GM12878 (cell line): ENCODE data around the gene SASH3. TPM values are rescaled to one million over a fixed set of nuclear protein-coding genes. Genes with fewer than 3 reads are reported as not detected.

Experiments used
- ATAC-seq: fragments of 200-7000 bp; cut with Tn5 transposase; 3 replicates; pipeline ENCODE4 v1.9.1; 2020; ENCODE audit warnings: mild to moderate bottlenecking, moderate library complexity
- BruUV-seq: library from RNA; stranded (reverse); fragments of 400-500 nt; replicated peaks from 2 replicates; lab custom pipeline; 2021; lab: Mats Ljungman, UMichigan
- CTCF ChIA-PET: fragments of 300-600 bp; sonication (Branson Sonifier 250); formaldehyde crosslinking; extraction: SDS; loops from one replicate; lab custom pipeline; 2021; ENCODE audit warnings: inconsistent platforms; lab: Yijun Ruan, JAX
- POLR2A ChIA-PET: fragments of 350-600 bp; formaldehyde crosslinking; extraction: SDS; loops from one replicate; lab custom pipeline; 2021; ENCODE audit warnings: inconsistent platforms; lab: Charles Lee
- RAD21 ChIA-PET: fragments of 300-600 bp; sonication (Branson Sonifier 250); formaldehyde crosslinking; loops from one replicate; lab custom pipeline; 2023; ENCODE audit warnings: antibody characterized with exemption; ENCODE audit not compliant: unreplicated experiment; lab: Charles Lee
- SMC1A ChIA-PET: fragments of 300-600 bp; sonication (Branson Sonifier 250); formaldehyde crosslinking; loops from one replicate; lab custom pipeline; 2023; ENCODE audit not compliant: unreplicated experiment, uncharacterized antibody; lab: Charles Lee
- DNase-seq: peaks from one replicate; pipeline ENCODE4 v3.0.0-alpha.2; 2011; ENCODE audit warnings: low read depth, low spot score
- FAIRE-seq: peaks from 3 replicates; lab custom pipeline; 2011; peaks lifted over from hg19 to GRCh38; lab: Jason Lieb, UNC
- H2AFZ ChIP-seq: 2 replicates; pipeline ENCODE4 v1.6.0; 2011; ENCODE audit warnings: low read depth, low read length, control low read depth; ENCODE audit not compliant: control insufficient read depth
- H3K27ac ChIP-seq: 2 replicates; pipeline ENCODE4 v1.5.1; 2011; ENCODE audit warnings: control low read depth; ENCODE audit not compliant: control insufficient read depth, insufficient read depth
- H3K27me3 ChIP-seq, 2 experiments: replicated peaks in 1 of 2; 2 replicates each; pipeline versions ENCODE4 v1.6.0 to v1.6.1; 2011; ENCODE audit warnings: low read length in 1 of 2; ENCODE audit not compliant: control insufficient read depth in 2 of 2, insufficient read depth in 2 of 2
- H3K36me3 ChIP-seq, 2 experiments: 2 replicates each; pipeline ENCODE4 v1.5.1; 2011; ENCODE audit warnings: low read length in 1 of 2; ENCODE audit not compliant: control insufficient read depth in 2 of 2, insufficient read depth in 2 of 2
- H3K4me1 ChIP-seq: 2 replicates; pipeline ENCODE4 v1.6.1; 2011; ENCODE audit warnings: mild to moderate bottlenecking, low read length, moderate library complexity, mixed read lengths; ENCODE audit not compliant: control insufficient read depth, insufficient read depth
- H3K4me2 ChIP-seq: 2 replicates; pipeline ENCODE4 v1.6.0; 2011; ENCODE audit warnings: control low read depth; ENCODE audit not compliant: control insufficient read depth, insufficient read depth
- H3K4me3 ChIP-seq: fragments of 200-600 bp; sonication (generic); 2 replicates; pipeline ENCODE4 v1.5.1; 2016
- H3K79me2 ChIP-seq: 2 replicates; pipeline ENCODE4 v1.6.0; 2011; ENCODE audit warnings: low read length; ENCODE audit not compliant: control insufficient read depth, insufficient read depth
- H3K9ac ChIP-seq: 2 replicates; pipeline ENCODE4 v1.8.0; 2011; ENCODE audit warnings: low read length, control low read depth, mixed read lengths; ENCODE audit not compliant: control insufficient read depth, insufficient read depth
- H3K9me3 ChIP-seq: replicated peaks from 3 replicates; pipeline ENCODE4 v1.5.1; 2011; ENCODE audit warnings: mild to moderate bottlenecking, low read length; ENCODE audit not compliant: control insufficient read depth, insufficient read depth
- H4K20me1 ChIP-seq: 2 replicates; pipeline ENCODE4 v1.6.0; 2011; ENCODE audit not compliant: control insufficient read depth, insufficient read depth
- BHLHE40 ChIP-seq, 2 experiments: fragments of 450-650 bp in 1 of 2; IDR thresholded peaks; 2 replicates each; pipeline ENCODE4 v1.6.1; 2011 to 2017; ENCODE audit warnings: low read depth in 2 of 2, borderline replicate concordance in 1 of 2, improper control_type of control experiment in 1 of 2, low read length in 1 of 2, mild to moderate bottlenecking in 1 of 2
- IRF4 ChIP-seq: IDR thresholded peaks from 2 replicates; pipeline ENCODE4 v1.6.1; 2011; ENCODE audit warnings: low read depth, low read length
- MXI1 ChIP-seq: fragments of 150-350 bp; IDR thresholded peaks from 2 replicates; pipeline ENCODE4 v1.6.1; 2011; ENCODE audit warnings: low read depth, mild to moderate bottlenecking, inconsistent platforms, low read length, improper control_type of control experiment
- RUNX3 ChIP-seq: IDR thresholded peaks from 2 replicates; pipeline ENCODE4 v1.6.1; 2012; ENCODE audit warnings: low read length, inconsistent platforms
- SP1 ChIP-seq: IDR thresholded peaks from one replicate; pipeline ENCODE4 v1.6.1; 2011; ENCODE audit warnings: low read depth, low read length
- TCF3 ChIP-seq: IDR thresholded peaks from 2 replicates; pipeline ENCODE4 v1.6.1; 2012; ENCODE audit warnings: low read depth, mild to moderate bottlenecking, low read length, borderline replicate concordance; ENCODE audit not compliant: insufficient read depth
- USF2 ChIP-seq: IDR thresholded peaks from 2 replicates; pipeline ENCODE4 v1.6.1; 2011; ENCODE audit warnings: low read depth, low read length, improper control_type of control experiment, borderline replicate concordance
- ZBED1 ChIP-seq: IDR thresholded peaks from 2 replicates; pipeline ENCODE4 v1.6.1; 2016; ENCODE audit warnings: borderline replicate concordance
- ZNF274 ChIP-seq: IDR thresholded peaks from one replicate; pipeline ENCODE4 v1.8.0; 2011; ENCODE audit not compliant: insufficient read length, insufficient read depth
- ZNF592 ChIP-seq: fragments of 450-650 bp; IDR thresholded peaks from 2 replicates; pipeline ENCODE4 v1.6.1; 2017; ENCODE audit warnings: mild to moderate bottlenecking, moderate library complexity
- WGBS: methylation state at CpG from one replicate; pipeline ENCODE4 v1.1.6; 2016; ENCODE audit warnings: low lambda C conversion rate; ENCODE audit not compliant: insufficient replicate concordance, insufficient coverage; ENCODE audit errors: missing lambda C conversion rate; 5-methylcytosine and 5-hydroxymethylcytosine counted together
- in situ Hi-C: fragments of 300-500 bp; cut with MboI; formaldehyde crosslinking; loops from 9 replicates; pipeline ENCODE4 v1.14.3; 2018; ENCODE audit warnings: mixed read lengths
- intact Hi-C: fragments of 100-400 bp; cut with micrococcal nuclease; formaldehyde crosslinking; loops from one replicate; pipeline ENCODE4 v1.14.2; 2022; ENCODE audit not compliant: unreplicated experiment
- polyA plus RNA-seq, 11 experiments: library from polyadenylated mRNA; depleted of rRNA in 4 of 11; unstranded in 6 of 11; stranded (reverse) in 5 of 11; fragments of >200 nt; fragmentation: Nextera tagmentation in 4 of 11; fragmentation: Illumina TruSeq in 1 of 11; extraction: Ambion mirVana in 4 of 11; extraction: Trizol in 1 of 11; gene quantifications; 1 replicate in 1 of 11; 2 replicates in 10 of 11; pipeline versions ENCODE4 v1.2.1 to v1.2.3, GENCODE V29; 2011 to 2016; ENCODE audit warnings: inconsistent platforms in 2 of 11, missing spikeins in 2 of 11, low read depth in 1 of 11
- total RNA-seq, 4 experiments: library from RNA; depleted of rRNA in 3 of 4; stranded (reverse); fragments of >200 nt in 3 of 4; fragmentation: Illumina TruSeq in 1 of 4; extraction: Trizol in 1 of 4; gene quantifications; 2 replicates each; pipeline versions ENCODE4 v1.2.1 to v1.2.3, GENCODE V29; 2013 to 2021

SASH3 gene
- total and polyA plus RNA-seq, 10 of the 15 experiments (the other 5 are each of a cell fraction or from before 2014, with no cell fraction given) = 23.1 to 233 (median 160) TPM

GRCh38 chrX:129785160-129785947 is 5.6 kb downstream of the SASH3 start:
- intact Hi-C loops = loop anchor here (1.0 kb wide), 1 partner anchor 38 kb away; no protein-coding TSS in a partner anchor
- H3K36me3 ChIP-seq = peaks cover 4 to 16% of the 10 kb centered on the region in 2 experiments
- FAIRE-seq = no peak
- ChIA-PET CTCF (interaction anchor here (1.0 to 1.2 kb wide), 2 partner anchors 8 to 40 kb away, joined by 3 to 4 read pairs; no protein-coding TSS in a partner anchor), RAD21 (interaction anchor here (7.0 kb wide), 1 partner anchor 14 kb away, joined by 166 read pairs; no protein-coding TSS in a partner anchor)
- peak overlapping the region; percentile 43; the same call in 1 of the 2 replicates for H3K4me3 ChIP-seq
- no peaks in the 10 kb centered on the region for H3K27me3 ChIP-seq
- H3K4me2 ChIP-seq = peak overlapping the region; percentile 65
- no TSS peak for BruUV-seq
- peaks cover 33% of the 10 kb centered on the region for H3K4me1 ChIP-seq
- WGBS = 17% methylated on average over 11 of the region's 11 CpGs
- H3K9ac ChIP-seq = peak overlapping the region; percentile 58; the same call in 1 of the 2 replicates
- no peak for TF ChIP-seq MXI1
- TF ChIP-seq ZBED1 = no peak
- no peak for TF ChIP-seq RUNX3
- TF ChIP-seq TCF3 = no peak
- TF ChIP-seq SP1 = no peak
- no peak for TF ChIP-seq ZNF592
- no peak for TF ChIP-seq BHLHE40 (IDR thresholded peaks at IDR 0.05; ENCODE audit: borderline replicate concordance in 1 of 2, low read depth in 2 of 2, low read length in 1 of 2)
- no peak for TF ChIP-seq ZNF274
- no peak for TF ChIP-seq IRF4
- TF ChIP-seq USF2 = no peak
- TF ChIP-seq, all 136 proteins: peak for 0
- in situ Hi-C loops = no loop called here
- Histone ChIP-seq H2AFZ (no peak overlapping the region), H3K27ac (peak overlapping the region; percentile 77), H3K9me3 (no peaks in the 10 kb centered on the region), H4K20me1 (no peaks in the 10 kb centered on the region), H3K79me2 (peaks cover 66% of the 10 kb centered on the region)
- ChIA-PET SMC1A (interaction anchor here (0.7 to 14.8 kb wide), 3 partner anchors 15 to 53 kb away, joined by 3 to 165 read pairs (median 58); no protein-coding TSS in a partner anchor), POLR2A (interaction anchor here (1.0 to 11.2 kb wide), 2 partner anchors 9 to 15 kb away, joined by 3 to 169 read pairs; no protein-coding TSS in a partner anchor)
- ATAC-seq (no peak), DNase-seq (no peak)
